ENCODE results near the gene UPF1. TPM values are rescaled to one million over a fixed set of nuclear protein-coding genes. Genes with fewer than 3 reads are reported as not detected.
"Not testable (repeated sequence)": the region's sequence is repeated elsewhere in the genome, so short reads cannot be mapped to it uniquely, and the experiment has no call there.

Gene UPF1
- total and polyA plus RNA-seq, 5 experiments from 2014 or later: 7.5 to 112 (median 28.4) TPM

DNA sequence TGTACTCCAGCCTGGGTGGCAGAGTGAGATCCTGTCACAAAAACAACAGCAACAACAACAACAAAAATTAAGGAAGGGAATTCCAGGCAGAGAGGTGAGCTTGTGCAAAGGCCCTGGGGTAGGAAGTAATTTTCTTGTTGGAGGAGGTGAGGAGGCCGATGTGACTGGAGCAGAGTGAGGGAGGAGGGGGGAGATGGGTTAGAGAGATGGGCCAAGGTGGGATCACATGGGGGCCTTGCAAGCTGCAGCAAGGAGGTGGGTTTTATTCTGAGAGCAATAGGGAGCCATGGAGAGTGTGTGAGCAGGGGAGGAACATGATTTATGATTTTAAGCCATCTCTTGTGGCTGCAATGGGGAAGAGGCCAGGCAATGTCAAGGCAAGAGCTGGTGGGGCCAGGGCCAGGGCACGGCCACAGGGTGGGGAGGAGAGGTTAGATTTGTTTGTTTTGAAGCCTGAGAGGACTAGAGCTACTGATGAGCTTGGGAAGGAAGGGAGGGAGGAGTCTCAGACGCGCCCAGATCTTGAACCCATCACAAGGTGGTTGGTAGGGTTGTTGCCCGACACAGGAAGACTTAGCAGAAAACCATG is 28.1 kb upstream of the UPF1 start:
- H3K4me3 Mint-ChIP-seq: no peak overlapping the region
- no peak overlapping the region for H3K27ac Mint-ChIP-seq
- DNase-seq (no peak), ATAC-seq (no peak)
- peaks cover 0 to 12% (median 8%) of the 10 kb centered on the region in 5 donors for H3K27me3 Mint-ChIP-seq
- peaks cover 0 to 2% (median 0%) of the 10 kb centered on the region in 4 donors for H3K4me1 Mint-ChIP-seq
- H3K36me3 Mint-ChIP-seq: no peaks in the 10 kb centered on the region
- POLR2A ChIA-PET: no interaction called here
- no peaks in the 10 kb centered on the region for H3K9me3 Mint-ChIP-seq

- Mint-ChIP-seq H3K9me3 (no peaks in the 10 kb centered on the region), H3K36me3 (no peaks in the 10 kb centered on the region), H3K4me3 (no peak overlapping the region), H3K4me1 (peaks cover 0 to 2% (median 0%) of the 10 kb centered on the region in 4 donors), H3K27me3 (peaks cover 0 to 14% (median 8%) of the 10 kb centered on the region in 5 donors), H3K27ac (no peak overlapping the region)
- POLR2A ChIA-PET: no interaction called here
- DNase-seq (no peak), ATAC-seq (no peak)
Measured at GRCh38 chr19:18804139-18804601, 27.6 kb upstream of the UPF1 start.

DNA sequence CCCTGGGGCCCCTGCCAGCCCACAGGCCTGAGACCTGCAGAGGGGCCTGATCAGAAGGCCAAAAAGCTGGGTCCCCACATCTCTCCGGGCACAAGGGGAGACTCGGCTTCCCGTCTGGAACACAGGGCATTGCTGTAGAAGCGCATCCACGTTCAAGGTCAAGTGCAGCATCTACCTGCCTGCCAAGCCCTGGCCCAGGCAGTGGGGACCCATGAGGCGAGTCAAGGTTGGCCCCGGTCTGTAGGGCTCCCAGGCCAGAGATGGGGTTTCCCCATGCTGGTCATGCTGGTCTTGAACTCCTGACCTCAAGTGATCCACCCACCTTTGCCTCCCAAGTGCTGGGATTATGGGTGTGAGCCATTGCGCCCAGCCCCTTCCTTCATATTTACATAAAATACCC is 27.1 kb upstream of the UPF1 start:
- Mint-ChIP-seq H3K4me3 (no peak overlapping the region), H3K4me1 (peaks cover 0 to 4% (median 3%) of the 10 kb centered on the region in 4 donors), H3K27me3 (peaks cover 3 to 19% (median 8%) of the 10 kb centered on the region in 5 donors), H3K36me3 (no peaks in the 10 kb centered on the region), H3K9me3 (no peaks in the 10 kb centered on the region), H3K27ac (no peak overlapping the region)
- POLR2A ChIA-PET: no interaction called here
- DNase-seq (no peak), ATAC-seq (no peak)

DNA sequence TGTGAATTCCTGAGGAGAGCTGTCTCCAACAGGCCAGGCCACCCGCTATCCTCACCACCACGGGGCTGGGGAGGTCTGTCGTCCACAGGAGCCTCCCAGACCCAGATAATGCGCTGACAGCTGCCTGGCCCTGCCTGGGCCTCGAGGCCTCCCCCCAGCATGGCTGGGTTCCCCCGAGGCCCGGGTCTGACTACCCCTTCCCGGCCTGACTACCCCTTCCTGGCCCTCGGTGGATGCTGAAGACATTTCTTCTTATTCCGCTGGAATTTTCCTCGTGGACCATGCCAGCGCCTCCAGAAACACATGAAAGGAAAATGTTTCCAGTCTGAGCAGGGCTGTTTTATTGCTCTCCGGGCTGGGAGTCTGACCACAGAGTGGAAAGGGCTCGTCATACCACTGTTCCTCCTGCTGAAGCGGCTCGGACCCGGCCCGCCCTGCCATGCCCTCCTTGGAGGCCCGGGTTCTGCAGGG is 23.9 kb upstream of the UPF1 start:
- Mint-ChIP-seq H3K27me3 (peaks cover 3 to 22% (median 8%) of the 10 kb centered on the region in 5 donors), H3K27ac (no peak overlapping the region), H3K36me3 (no peaks in the 10 kb centered on the region), H3K4me3 (no peak overlapping the region), H3K9me3 (no peaks in the 10 kb centered on the region), H3K4me1 (peaks cover 0 to 5% (median 4%) of the 10 kb centered on the region in 4 donors)
- no peak for ATAC-seq
- no peak for DNase-seq
- POLR2A ChIA-PET: no interaction called here

- POLR2A ChIA-PET: no interaction called here
- Mint-ChIP-seq H3K27me3 (peaks cover 0 to 10% (median 6%) of the 10 kb centered on the region in 5 donors), H3K9me3 (no peaks in the 10 kb centered on the region), H3K4me1 (peaks cover 0 to 5% (median 3%) of the 10 kb centered on the region in 4 donors), H3K27ac (peak overlapping the region in 2 of 10 donors; percentile 54 to 85), H3K36me3 (no peaks in the 10 kb centered on the region), H3K4me3 (no peak overlapping the region)
- ATAC-seq (no peak), DNase-seq (no peak)
Measured at GRCh38 chr19:18809149-18809868, 22.4 kb upstream of the UPF1 start.

DNA sequence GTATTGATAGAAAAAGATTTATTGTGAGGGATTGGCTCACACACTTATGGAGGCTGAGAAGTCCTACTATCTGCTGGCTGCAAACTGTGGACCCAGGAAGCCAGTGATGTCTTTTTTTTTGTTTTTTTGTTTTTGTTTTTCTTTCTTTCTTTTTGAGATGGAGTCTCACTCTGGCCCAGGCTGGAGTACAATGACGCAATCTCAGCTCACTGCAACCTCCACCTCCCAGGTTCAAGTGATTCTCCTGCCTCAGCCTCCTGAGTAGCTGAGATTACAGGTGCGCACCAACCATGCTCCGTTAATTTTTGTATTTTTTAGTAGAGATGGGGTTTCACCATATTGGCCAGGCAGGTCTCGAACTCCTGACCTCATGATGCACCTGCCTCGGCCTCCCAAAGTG is 20.1 kb upstream of the UPF1 start:
- H3K27ac Mint-ChIP-seq, H3K9me3 Mint-ChIP-seq, DNase-seq, POLR2A ChIA-PET, H3K27me3 Mint-ChIP-seq, H3K4me1 Mint-ChIP-seq, H3K4me3 Mint-ChIP-seq, ATAC-seq, H3K36me3 Mint-ChIP-seq: not testable (repeated sequence)

- Mint-ChIP-seq H3K4me1 (peaks cover 0 to 5% (median 3%) of the 10 kb centered on the region in 4 donors), H3K36me3 (no peaks in the 10 kb centered on the region), H3K27me3 (peaks cover 0 to 9% (median 4%) of the 10 kb centered on the region in 5 donors), H3K9me3 (no peaks in the 10 kb centered on the region), H3K27ac (no peak overlapping the region), H3K4me3 (no peak overlapping the region)
- ATAC-seq: no peak
- no peak for DNase-seq
- POLR2A ChIA-PET: no interaction called here
Measured at GRCh38 chr19:18814063-18814462, 17.7 kb upstream of the UPF1 start.

DNA sequence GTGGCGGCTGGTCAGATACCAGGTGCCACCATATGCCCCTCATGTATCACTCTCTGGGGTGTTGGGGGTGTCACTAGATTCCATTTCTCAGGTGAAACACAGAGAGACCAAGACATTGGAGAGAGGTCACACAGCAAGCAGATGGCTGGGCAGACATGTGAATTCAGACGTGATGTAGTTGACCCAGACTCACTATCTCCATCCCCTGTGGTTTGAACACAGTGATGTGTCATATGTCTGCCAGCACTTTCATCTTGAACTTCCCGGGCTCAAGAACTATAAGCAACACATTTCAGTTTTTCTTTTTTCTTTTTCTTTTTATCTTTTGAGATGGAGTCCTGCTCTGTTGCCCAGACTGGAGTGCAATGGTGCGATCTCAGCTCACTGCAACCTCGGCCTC is 16.1 kb upstream of the UPF1 start:
- POLR2A ChIA-PET: no interaction called here
- H3K27ac Mint-ChIP-seq: no peak overlapping the region
- ATAC-seq: no peak

GRCh38 chr19:18816645-18817044 is 15.1 kb upstream of the UPF1 start:
- H3K27ac Mint-ChIP-seq, H3K9me3 Mint-ChIP-seq, H3K4me1 Mint-ChIP-seq, H3K27me3 Mint-ChIP-seq, POLR2A ChIA-PET, ATAC-seq, H3K4me3 Mint-ChIP-seq, DNase-seq, H3K36me3 Mint-ChIP-seq: not testable (repeated sequence)

More for the DNA sequence above, 16.1 kb upstream of the UPF1 start:
- H3K27me3 Mint-ChIP-seq: peaks cover 0 to 3% (median 0%) of the 10 kb centered on the region in 5 donors
- H3K36me3 Mint-ChIP-seq: no peaks in the 10 kb centered on the region
- no peaks in the 10 kb centered on the region for H3K4me1 Mint-ChIP-seq
- H3K4me3 Mint-ChIP-seq: no peak overlapping the region
- no peak for DNase-seq
- no peaks in the 10 kb centered on the region for H3K9me3 Mint-ChIP-seq

GRCh38 chr19:18817574-18817973 is 14.2 kb upstream of the UPF1 start:
- Mint-ChIP-seq H3K9me3 (no peaks in the 10 kb centered on the region), H3K36me3 (no peaks in the 10 kb centered on the region), H3K4me3 (no peak overlapping the region), H3K4me1 (no peaks in the 10 kb centered on the region), H3K27me3 (peaks cover 0 to 3% (median 0%) of the 10 kb centered on the region in 5 donors), H3K27ac (no peak overlapping the region)
- no peak for ATAC-seq
- POLR2A ChIA-PET: interaction anchor here (0.6 kb wide), 1 partner anchor 60 kb away, joined by 3 read pairs; no protein-coding TSS in a partner anchor
- DNase-seq: no peak

- ATAC-seq: no peak
- peaks cover 0 to 7% (median 2%) of the 10 kb centered on the region in 5 donors for H3K27me3 Mint-ChIP-seq
Measured at GRCh38 chr19:18828786-18829185, 3.0 kb upstream of the UPF1 start.

GRCh38 chr19:18830488-18830887 is 1.3 kb upstream of the UPF1 start:
- H3K4me1 Mint-ChIP-seq: peaks cover 19 to 30% (median 29%) of the 10 kb centered on the region in 4 donors
- peaks cover 0 to 18% (median 6%) of the 10 kb centered on the region in 3 donors for H3K36me3 Mint-ChIP-seq
- peak overlapping the region in 1 of 10 donors; percentile 35 for H3K27ac Mint-ChIP-seq
- H3K27me3 Mint-ChIP-seq: peaks cover 0 to 7% (median 2%) of the 10 kb centered on the region in 5 donors
- H3K9me3 Mint-ChIP-seq: peaks cover 0 to 8% (median 0%) of the 10 kb centered on the region in 9 donors
- H3K4me3 Mint-ChIP-seq: peak overlapping the region in 9 of 10 donors; percentile 33 to 93 (median 58)
- DNase-seq (no peak), ATAC-seq (no peak)
- POLR2A ChIA-PET: interaction anchor here (2.9 kb wide), 1 partner anchor 89 kb away, joined by 12 read pairs; the partner anchor contains the start of genes COPE and DDX49

More at GRCh38 chr19:18828786-18829185, 3.0 kb upstream of the UPF1 start:
- Mint-ChIP-seq H3K4me1 (peaks cover 7 to 13% (median 12%) of the 10 kb centered on the region in 4 donors), H3K9me3 (peaks cover 0 to 8% (median 0%) of the 10 kb centered on the region in 9 donors), H3K4me3 (no peak overlapping the region), H3K27ac (no peak overlapping the region), H3K36me3 (peaks cover 0 to 2% (median 1%) of the 10 kb centered on the region in 3 donors)
- POLR2A ChIA-PET: interaction anchor here (0.6 kb wide), 1 partner anchor 91 kb away, joined by 3 read pairs; no protein-coding TSS in a partner anchor
- DNase-seq: no peak

Measured in naive thymus-derived CD8-positive, alpha-beta T cell (primary cell).